Sigmoid colon (tissue), 4 donors: ENCODE measurements around the gene KIF20B.

Source experiments
- EP300 ChIP-seq, 4 donors: sonication (generic); formaldehyde crosslinking; IDR thresholded peaks; one replicate each; pipeline ENCODE4 v1.6.1; 2017; ENCODE audit warnings: antibody characterized with exemption in 4 of 4
- TF ChIP-seq, protein P1 (sequence below), 4 experiments: fragments of 450-650 bp in 3 of 4; fragments of 200-600 bp in 1 of 4; IDR thresholded peaks; one replicate each; pipeline ENCODE4 v1.5.1; 2016 to 2019; ENCODE audit warnings: antibody characterized with exemption in 4 of 4, mild to moderate bottlenecking in 3 of 4, moderate library complexity in 2 of 4

DNA sequence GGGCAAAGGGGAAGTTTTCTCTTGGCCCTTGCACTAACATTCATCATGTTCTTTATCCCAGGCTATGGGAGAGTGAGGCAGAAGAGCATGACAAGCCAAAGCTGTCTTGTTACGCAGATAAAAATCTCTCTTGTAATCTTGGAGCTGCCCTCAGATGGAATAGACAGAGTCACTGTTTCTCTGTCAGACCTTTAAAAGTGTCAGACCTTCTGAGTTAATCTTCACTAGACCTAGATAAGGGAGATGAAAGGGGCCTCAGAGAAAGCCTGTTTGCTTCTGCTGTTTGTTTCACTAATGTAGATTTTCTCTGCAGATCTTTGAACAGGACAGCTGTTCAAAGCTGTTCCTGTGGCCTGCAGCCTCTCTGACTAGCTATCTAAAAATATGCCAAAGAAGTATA lies 112.9 kb downstream of the KIF20B start:
- TF ChIP-seq, protein P1, sequence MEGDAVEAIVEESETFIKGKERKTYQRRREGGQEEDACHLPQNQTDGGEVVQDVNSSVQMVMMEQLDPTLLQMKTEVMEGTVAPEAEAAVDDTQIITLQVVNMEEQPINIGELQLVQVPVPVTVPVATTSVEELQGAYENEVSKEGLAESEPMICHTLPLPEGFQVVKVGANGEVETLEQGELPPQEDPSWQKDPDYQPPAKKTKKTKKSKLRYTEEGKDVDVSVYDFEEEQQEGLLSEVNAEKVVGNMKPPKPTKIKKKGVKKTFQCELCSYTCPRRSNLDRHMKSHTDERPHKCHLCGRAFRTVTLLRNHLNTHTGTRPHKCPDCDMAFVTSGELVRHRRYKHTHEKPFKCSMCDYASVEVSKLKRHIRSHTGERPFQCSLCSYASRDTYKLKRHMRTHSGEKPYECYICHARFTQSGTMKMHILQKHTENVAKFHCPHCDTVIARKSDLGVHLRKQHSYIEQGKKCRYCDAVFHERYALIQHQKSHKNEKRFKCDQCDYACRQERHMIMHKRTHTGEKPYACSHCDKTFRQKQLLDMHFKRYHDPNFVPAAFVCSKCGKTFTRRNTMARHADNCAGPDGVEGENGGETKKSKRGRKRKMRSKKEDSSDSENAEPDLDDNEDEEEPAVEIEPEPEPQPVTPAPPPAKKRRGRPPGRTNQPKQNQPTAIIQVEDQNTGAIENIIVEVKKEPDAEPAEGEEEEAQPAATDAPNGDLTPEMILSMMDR (IDR thresholded peaks at IDR 0.05): no peak
- TF ChIP-seq EP300 (IDR thresholded peaks at IDR 0.05): no peak
